ENCODE measurements around the gene CADM1.

DNA sequence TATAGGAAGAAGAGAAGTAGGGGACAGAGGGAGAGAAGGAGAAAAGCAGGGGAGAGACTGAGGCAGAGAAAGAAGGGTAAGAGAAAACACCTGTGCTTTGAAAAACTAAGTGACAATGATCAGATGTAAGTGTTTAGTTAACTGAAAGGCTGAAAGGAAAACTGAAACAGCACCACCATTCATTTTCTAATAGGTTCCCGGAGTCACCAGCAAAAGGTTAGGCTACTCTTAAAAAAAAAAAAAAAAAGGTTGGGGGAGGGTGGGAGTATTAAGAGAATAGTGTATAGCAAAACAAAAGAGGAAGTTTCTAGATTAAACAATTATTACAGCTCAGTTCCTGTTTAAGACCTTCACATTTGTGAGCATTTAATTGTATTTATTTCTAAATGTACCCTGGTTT, 113.8 kb downstream of the CADM1 start:
- TF ChIP-seq POLR2A (IDR thresholded peaks at IDR 0.05; ENCODE audit: low read length): no peak
- TF ChIP-seq GATA1 (IDR thresholded peaks at IDR 0.05; ENCODE audit: low read depth, low read length): no peak
